ENCODE data around the gene CUX1.
"Not testable (repeated sequence)": the region's sequence is repeated elsewhere in the genome, so short reads cannot be mapped to it uniquely, and the experiment has no call there.

The CUX1 gene

GRCh38 chr7:102284399-102284798, 467.0 kb downstream of the CUX1 start:
- DNase-seq: peak; percentile 48

- peak in 1 of 2 donors; percentile 57 for DNase-seq
Measured at GRCh38 chr7:102284891-102285539, 467.6 kb downstream of the CUX1 start.

GRCh38 chr7:102285540-102286236, 468.3 kb downstream of the CUX1 start:
- no peak for DNase-seq

- DNase-seq: peak; percentile 50 to 51
Measured at GRCh38 chr7:102286237-102287110, 469.0 kb downstream of the CUX1 start, which contains the start of gene SH2B2. SH2B2 (plus strand) TSS chr7:102286868; CDS start chr7:102300551, 13,683 bp downstream.

- DNase-seq: no peak
Measured at GRCh38 chr7:102287111-102287980, 469.9 kb downstream of the CUX1 start.

GRCh38 chr7:102287981-102288278, 470.5 kb downstream of the CUX1 start:
- no peak for DNase-seq

GRCh38 chr7:102288285-102288930, 471.0 kb downstream of the CUX1 start:
- DNase-seq: no peak

- DNase-seq: peak in 1 of 2 donors; percentile 32
Measured at GRCh38 chr7:102289057-102289456, 471.6 kb downstream of the CUX1 start.

GRCh38 chr7:102291056-102291915, 473.9 kb downstream of the CUX1 start:
- peak in 1 of 2 donors; percentile 33 for DNase-seq

- DNase-seq: no peak
Measured at GRCh38 chr7:102291916-102292267, 474.5 kb downstream of the CUX1 start.

GRCh38 chr7:102292813-102293798, 475.7 kb downstream of the CUX1 start:
- no peak for DNase-seq

GRCh38 chr7:102294589-102294988, 477.2 kb downstream of the CUX1 start:
- no peak for DNase-seq

GRCh38 chr7:102295346-102296178, 478.1 kb downstream of the CUX1 start:
- DNase-seq: no peak

GRCh38 chr7:102296179-102296438, 478.7 kb downstream of the CUX1 start:
- DNase-seq: no peak

GRCh38 chr7:102296514-102296913, 479.1 kb downstream of the CUX1 start:
- DNase-seq: no peak

GRCh38 chr7:102297487-102298218, 480.2 kb downstream of the CUX1 start:
- no peak for DNase-seq

- DNase-seq: no peak
Measured at GRCh38 chr7:102300643-102301221, 483.3 kb downstream of the CUX1 start.

- DNase-seq: not testable (repeated sequence)
Measured at GRCh38 chr7:102301367-102301766, 483.9 kb downstream of the CUX1 start.
